SU-DHL-6 (cell line): ENCODE results near the gene DYNC1H1.

ENCODE experiments used
- H2AFZ ChIP-seq: fragments of 200-600 bp; sonication (generic); 2 replicates; pipeline ENCODE4 v1.6.1; 2014; ENCODE audit warnings: low read depth, mild to moderate bottlenecking, moderate library complexity, mixed read lengths, antibody characterized with exemption, low read length; ENCODE audit not compliant: severe bottlenecking
- H3F3A ChIP-seq: fragments of 200-600 bp; shearing (Covaris generic); 2 replicates; pipeline ENCODE4 v1.6.0; 2016; ENCODE audit warnings: antibody characterized with exemption, mild to moderate bottlenecking; ENCODE audit not compliant: insufficient read depth
- H3K27ac ChIP-seq: fragments of 200-600 bp; sonication (generic); 2 replicates; pipeline ENCODE4 v1.5.1; 2016; ENCODE audit warnings: low read depth, mild to moderate bottlenecking, low read length, moderate library complexity, mixed read lengths
- H3K27me3 ChIP-seq: fragments of 200-600 bp; sonication (generic), shearing (Covaris generic); 2 replicates; pipeline ENCODE4 v1.6.0; 2014; ENCODE audit warnings: mild to moderate bottlenecking, low read length
- H3K36me3 ChIP-seq: fragments of 200-600 bp; sonication (generic); 2 replicates; pipeline ENCODE4 v1.6.1; 2014; ENCODE audit warnings: mild to moderate bottlenecking, low read length, mixed read lengths
- H3K4me2 ChIP-seq: fragments of 300-600, 200-600 bp; shearing (Covaris generic), sonication (generic); 2 replicates; pipeline ENCODE4 v1.6.0; 2014; ENCODE audit warnings: low read length, low read depth, mild to moderate bottlenecking; ENCODE audit not compliant: poor library complexity, severe bottlenecking
- H3K4me3 ChIP-seq: fragments of 200-600 bp; sonication (generic); 2 replicates; pipeline ENCODE4 v1.5.1; 2014; ENCODE audit warnings: antibody characterized with exemption, low read length, mild to moderate bottlenecking, mixed read lengths; ENCODE audit not compliant: insufficient read depth, poor library complexity, severe bottlenecking
- H3K79me2 ChIP-seq: fragments of 200-600 bp; sonication (generic); 2 replicates; pipeline ENCODE4 v1.6.1; 2014; ENCODE audit warnings: mild to moderate bottlenecking, low read length, moderate library complexity; ENCODE audit not compliant: insufficient read depth
- H3K9ac ChIP-seq: fragments of 200-600 bp; sonication (generic); 2 replicates; pipeline ENCODE4 v1.7.0; 2014; ENCODE audit warnings: mild to moderate bottlenecking, low read length
- H3K9me2 ChIP-seq: fragments of 200-600 bp; sonication (generic); replicated peaks from 2 replicates; pipeline ENCODE4 v1.6.1; 2014; ENCODE audit warnings: low read length; ENCODE audit not compliant: insufficient read depth
- H3K9me3 ChIP-seq: fragments of 200-600 bp; sonication (generic); 2 replicates; pipeline ENCODE4 v1.6.1; 2014; ENCODE audit warnings: low read length, mixed read lengths; ENCODE audit not compliant: insufficient read depth
- H4K20me1 ChIP-seq: fragments of 200-600 bp; sonication (generic); 2 replicates; pipeline ENCODE4 v1.6.1; 2014; ENCODE audit warnings: low read depth, mild to moderate bottlenecking, antibody characterized with exemption, low read length, moderate library complexity, mixed read lengths
- EZH2phosphoT487 ChIP-seq: fragments of 200-600 bp; sonication (generic), shearing (Covaris generic); conservative IDR thresholded peaks from 2 replicates; pipeline ENCODE4 v1.6.1; 2018; ENCODE audit warnings: mild to moderate bottlenecking, antibody characterized with exemption, low read length, moderate library complexity, mixed read lengths
- TF ChIP-seq, protein P1 (sequence below): fragments of 200-600 bp; sonication (generic); IDR thresholded peaks from one replicate; pipeline ENCODE4 v1.5.1; 2017; ENCODE audit warnings: antibody characterized with exemption, mild to moderate bottlenecking, low read length, moderate library complexity; ENCODE audit not compliant: insufficient read depth, poor library complexity, severe bottlenecking

Gene DYNC1H1

DNA sequence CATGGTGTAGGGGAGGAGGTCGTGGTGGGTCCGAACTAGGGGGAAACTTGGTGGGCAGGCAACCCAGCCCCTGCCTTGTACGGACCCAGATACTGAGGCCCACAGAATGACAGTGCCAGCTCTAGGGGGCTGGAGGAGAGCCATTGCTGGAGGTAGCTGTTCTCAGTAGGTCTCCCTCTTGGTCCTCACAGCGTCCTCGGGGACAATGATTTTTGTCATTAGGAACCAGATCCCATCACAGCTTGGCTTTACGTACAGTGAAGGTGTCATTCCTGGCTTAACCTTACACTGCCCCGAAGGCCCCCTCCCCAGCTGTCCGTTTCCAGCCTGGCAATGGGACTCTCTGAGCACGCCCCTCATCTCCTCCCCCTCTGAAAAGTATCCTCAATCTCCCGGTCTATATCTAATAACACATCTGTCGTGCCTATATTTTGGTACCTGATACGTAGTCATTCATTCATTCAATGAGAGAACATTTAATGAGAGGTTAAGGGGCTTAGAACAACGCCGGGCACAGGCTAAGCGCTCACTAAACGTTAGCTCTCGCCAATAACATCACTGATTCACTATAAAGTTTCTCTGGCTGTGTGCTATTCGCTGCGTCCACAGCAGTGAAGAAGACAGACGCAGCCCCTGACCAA, 597 bp upstream of the DYNC1H1 start:
- peaks cover 4% of the 10 kb centered on the region; the same call in 1 of the 2 replicates for H3F3A ChIP-seq
- peak overlapping the region; percentile 46 for H3K4me2 ChIP-seq
- no peaks in the 10 kb centered on the region for H3K36me3 ChIP-seq
- peak overlapping the region; percentile 86 for H2AFZ ChIP-seq
- no peak overlapping the region; the same call in 1 of the 2 replicates for H3K9ac ChIP-seq
- peaks cover 37% of the 10 kb centered on the region for H3K79me2 ChIP-seq
- no peaks in the 10 kb centered on the region for H3K9me2 ChIP-seq
- H3K4me3 ChIP-seq: peak overlapping the region; percentile 4
- H3K27me3 ChIP-seq: no peaks in the 10 kb centered on the region
- TF ChIP-seq EZH2phosphoT487: no peak
- TF ChIP-seq, protein P1, sequence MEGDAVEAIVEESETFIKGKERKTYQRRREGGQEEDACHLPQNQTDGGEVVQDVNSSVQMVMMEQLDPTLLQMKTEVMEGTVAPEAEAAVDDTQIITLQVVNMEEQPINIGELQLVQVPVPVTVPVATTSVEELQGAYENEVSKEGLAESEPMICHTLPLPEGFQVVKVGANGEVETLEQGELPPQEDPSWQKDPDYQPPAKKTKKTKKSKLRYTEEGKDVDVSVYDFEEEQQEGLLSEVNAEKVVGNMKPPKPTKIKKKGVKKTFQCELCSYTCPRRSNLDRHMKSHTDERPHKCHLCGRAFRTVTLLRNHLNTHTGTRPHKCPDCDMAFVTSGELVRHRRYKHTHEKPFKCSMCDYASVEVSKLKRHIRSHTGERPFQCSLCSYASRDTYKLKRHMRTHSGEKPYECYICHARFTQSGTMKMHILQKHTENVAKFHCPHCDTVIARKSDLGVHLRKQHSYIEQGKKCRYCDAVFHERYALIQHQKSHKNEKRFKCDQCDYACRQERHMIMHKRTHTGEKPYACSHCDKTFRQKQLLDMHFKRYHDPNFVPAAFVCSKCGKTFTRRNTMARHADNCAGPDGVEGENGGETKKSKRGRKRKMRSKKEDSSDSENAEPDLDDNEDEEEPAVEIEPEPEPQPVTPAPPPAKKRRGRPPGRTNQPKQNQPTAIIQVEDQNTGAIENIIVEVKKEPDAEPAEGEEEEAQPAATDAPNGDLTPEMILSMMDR: no peak
- peaks cover 11% of the 10 kb centered on the region for H4K20me1 ChIP-seq
- H3K9me3 ChIP-seq: no peaks in the 10 kb centered on the region
- H3K27ac ChIP-seq: no peak overlapping the region

DNA sequence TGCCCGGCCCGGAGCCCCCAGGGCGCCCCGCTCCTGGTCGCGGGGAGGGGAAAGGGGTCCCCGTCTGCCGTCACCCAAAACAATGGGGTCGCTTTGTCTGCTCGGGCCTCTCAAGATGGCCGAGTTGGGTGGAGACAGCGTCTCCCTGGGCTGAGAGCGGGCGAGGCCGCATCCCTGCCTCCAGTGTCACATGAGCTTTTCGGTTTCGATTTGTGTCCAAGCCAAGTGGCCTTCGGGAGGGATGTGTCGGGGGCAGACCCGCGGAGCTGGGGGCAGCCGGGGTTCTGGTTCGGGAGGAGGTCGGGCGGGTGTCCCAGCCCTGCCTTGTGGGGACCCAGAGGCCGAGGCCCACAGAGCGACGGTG, 790 bp downstream of the DYNC1H1 start:
- Histone ChIP-seq H3K4me3 (peak overlapping the region; percentile 82), H3K36me3 (no peaks in the 10 kb centered on the region), H2AFZ (no peak overlapping the region), H4K20me1 (peaks cover 11% of the 10 kb centered on the region), H3K9me2 (no peaks in the 10 kb centered on the region), H3K9ac (peak overlapping the region; percentile 91), H3K79me2 (peaks cover 49% of the 10 kb centered on the region), H3K27me3 (no peaks in the 10 kb centered on the region), H3K27ac (peak overlapping the region; percentile 52; the same call in 1 of the 2 replicates), H3F3A (peaks cover 4% of the 10 kb centered on the region; the same call in 1 of the 2 replicates), H3K4me2 (peak overlapping the region; percentile 59), H3K9me3 (no peaks in the 10 kb centered on the region)
- no peak for TF ChIP-seq EZH2phosphoT487
- TF ChIP-seq, protein P1: no peak

DNA sequence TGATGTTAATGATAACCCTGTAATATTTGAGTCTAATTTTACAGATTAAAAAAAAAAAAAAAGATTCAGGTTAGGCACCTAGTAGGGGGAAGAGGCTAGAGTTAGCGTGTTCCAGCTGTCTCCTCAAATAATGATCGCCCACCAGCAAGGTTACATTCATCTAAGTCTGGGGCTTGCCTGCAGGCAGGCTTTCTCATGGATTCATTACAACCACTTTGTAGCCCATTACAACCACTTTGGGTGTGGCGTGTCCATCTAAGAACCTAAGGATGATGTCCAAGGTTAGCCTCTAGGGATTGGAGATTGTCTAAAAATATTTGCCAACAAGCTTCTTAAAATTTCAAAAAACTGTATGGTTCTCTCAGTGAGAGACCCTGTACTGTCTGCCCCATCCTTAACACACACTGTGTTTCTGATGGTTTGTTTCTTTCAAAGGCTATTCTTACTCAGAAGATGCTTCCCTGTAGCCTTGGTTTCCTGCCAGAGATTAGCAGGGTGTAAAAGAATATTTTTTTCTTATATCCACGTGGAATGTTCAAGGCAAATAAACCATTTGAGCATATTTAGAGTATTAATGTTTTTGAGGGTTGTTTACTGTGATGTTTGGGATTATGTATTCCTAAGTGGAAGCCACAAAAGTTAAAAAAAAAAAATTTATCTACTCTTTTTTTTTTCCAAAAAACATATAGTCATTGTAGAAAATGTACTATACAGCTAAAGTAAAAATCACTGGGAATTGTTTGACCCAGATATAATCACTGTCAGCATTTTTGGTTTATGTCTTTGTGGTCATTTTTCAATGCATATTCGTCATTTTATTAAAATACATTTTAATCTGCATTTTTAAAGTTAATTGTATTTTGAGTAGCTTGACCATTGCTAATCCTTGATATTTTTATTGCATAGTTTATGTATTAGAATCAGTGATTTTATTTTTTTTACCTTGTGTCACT, 1.7 kb downstream of the DYNC1H1 start:
- peak overlapping the region; percentile 91 for H3K9ac ChIP-seq
- peak overlapping the region; percentile 59 for H3K4me2 ChIP-seq
- H3K4me3 ChIP-seq: peak overlapping the region; percentile 82
- no peaks in the 10 kb centered on the region for H3K27me3 ChIP-seq
- no peak overlapping the region for H2AFZ ChIP-seq
- no peaks in the 10 kb centered on the region for H3K36me3 ChIP-seq
- TF ChIP-seq, protein P1: no peak
- TF ChIP-seq EZH2phosphoT487: no peak
- H3K9me3 ChIP-seq: no peaks in the 10 kb centered on the region
- peaks cover 4% of the 10 kb centered on the region; the same call in 1 of the 2 replicates for H3F3A ChIP-seq
- no peak overlapping the region for H3K27ac ChIP-seq
- peaks cover 11% of the 10 kb centered on the region for H4K20me1 ChIP-seq
- no peaks in the 10 kb centered on the region for H3K9me2 ChIP-seq
- peaks cover 54% of the 10 kb centered on the region for H3K79me2 ChIP-seq
